Mesenchymal stem cell (in vitro differentiated cells and primary cell): ENCODE results near the gene RPP25. TPM values are rescaled to one million over a fixed set of nuclear protein-coding genes. Genes with fewer than 3 reads are reported as not detected.
A peak's percentile ranks its signal among the peaks of the same experiment; 100 is the strongest.

Experiments
- DNase-seq: peaks from one replicate; pipeline ENCODE4 v3.0.0-alpha.2; 2013
- H2AFZ ChIP-seq: one replicate; pipeline ENCODE4 v1.6.1; 2013; ENCODE audit warnings: low read depth, mild to moderate bottlenecking, control low read depth, inconsistent platforms, low read length, moderate library complexity
- H2AK5ac ChIP-seq: 2 replicates; pipeline ENCODE4 v1.6.1; 2013; ENCODE audit warnings: low read length, moderate library complexity, mild to moderate bottlenecking, inconsistent platforms; ENCODE audit not compliant: severe bottlenecking
- H2BK120ac ChIP-seq: one replicate; pipeline ENCODE4 v1.6.1; 2013; ENCODE audit warnings: low read depth, mild to moderate bottlenecking, inconsistent platforms, low read length, moderate library complexity
- H2BK12ac ChIP-seq, 2 experiments: one replicate each; pipeline ENCODE4 v1.6.1; 2013; ENCODE audit warnings: inconsistent platforms in 2 of 2, low read length in 2 of 2, mild to moderate bottlenecking in 2 of 2, moderate library complexity in 2 of 2, control low read depth in 1 of 2
- H2BK15ac ChIP-seq: one replicate; pipeline ENCODE4 v1.6.1; 2013; ENCODE audit warnings: mild to moderate bottlenecking, low read depth, inconsistent platforms; ENCODE audit not compliant: poor library complexity, severe bottlenecking
- H2BK5ac ChIP-seq: 2 replicates; pipeline ENCODE4 v1.6.1; 2013; ENCODE audit warnings: low read depth, mild to moderate bottlenecking, low read length, control low read depth, inconsistent platforms; ENCODE audit not compliant: poor library complexity, severe bottlenecking
- H3K14ac ChIP-seq, 2 experiments: one replicate each; pipeline ENCODE4 v1.6.1; 2013; ENCODE audit warnings: inconsistent platforms in 2 of 2, low read length in 2 of 2, control low read depth in 1 of 2, mild to moderate bottlenecking in 1 of 2, moderate library complexity in 1 of 2
- H3K18ac ChIP-seq, 2 experiments: one replicate each; pipeline ENCODE4 v1.6.1; 2013; ENCODE audit warnings: inconsistent platforms in 2 of 2, low read length in 2 of 2, control low read depth in 1 of 2, low read depth in 1 of 2, mild to moderate bottlenecking in 1 of 2
- H3K23ac ChIP-seq, 2 experiments: one replicate each; pipeline ENCODE4 v1.6.1; 2013; ENCODE audit warnings: inconsistent platforms in 2 of 2, low read length in 2 of 2, mild to moderate bottlenecking in 2 of 2, moderate library complexity in 2 of 2, control low read depth in 1 of 2
- H3K27ac ChIP-seq: 2 replicates; pipeline ENCODE4 v1.5.1; 2013; ENCODE audit warnings: mild to moderate bottlenecking, moderate library complexity, low read length, control low read depth, inconsistent platforms; ENCODE audit not compliant: poor library complexity, severe bottlenecking
- H3K27me3 ChIP-seq, 2 experiments: 2 replicates each; pipeline versions ENCODE4 v1.6.1 to v1.7.0; 2013; ENCODE audit warnings: low read length in 2 of 2, mild to moderate bottlenecking in 2 of 2, moderate library complexity in 2 of 2, control low read depth in 1 of 2, inconsistent platforms in 1 of 2; ENCODE audit not compliant: control insufficient read depth in 1 of 2, insufficient read depth in 1 of 2
- H3K36me3 ChIP-seq, 2 experiments: 2 replicates each; pipeline versions ENCODE4 v1.6.1 to v1.7.0; 2013; ENCODE audit warnings: low read length in 2 of 2, control low read depth in 1 of 2, inconsistent platforms in 1 of 2, low read depth in 1 of 2, mild to moderate bottlenecking in 1 of 2; ENCODE audit not compliant: insufficient read depth in 2 of 2, control insufficient read depth in 1 of 2
- H3K4ac ChIP-seq, 2 experiments: one replicate each; pipeline ENCODE4 v1.6.1; 2013; ENCODE audit warnings: inconsistent platforms in 2 of 2, low read length in 2 of 2, mild to moderate bottlenecking in 2 of 2, moderate library complexity in 2 of 2, control low read depth in 1 of 2, low read depth in 1 of 2
- H3K4me1 ChIP-seq: 2 replicates; pipeline ENCODE4 v1.6.1; 2013; ENCODE audit warnings: low read depth, low read length, control low read depth; ENCODE audit not compliant: control insufficient read depth, insufficient read depth
- H3K4me2 ChIP-seq: 2 replicates; pipeline ENCODE4 v1.6.1; 2013; ENCODE audit warnings: low read length, mild to moderate bottlenecking, inconsistent platforms; ENCODE audit not compliant: poor library complexity, severe bottlenecking
- H3K4me3 ChIP-seq, 2 experiments: 2 replicates each; pipeline versions ENCODE4 v1.5.1 to v1.7.0; 2013; ENCODE audit warnings: low read length in 2 of 2, mild to moderate bottlenecking in 2 of 2, control low read depth in 1 of 2, low read depth in 1 of 2; ENCODE audit not compliant: insufficient read depth in 1 of 2
- H3K79me1 ChIP-seq: replicated peaks from 2 replicates; pipeline ENCODE4 v1.6.1; 2013; ENCODE audit warnings: mild to moderate bottlenecking, control low read depth, low read length, inconsistent platforms; ENCODE audit not compliant: poor library complexity, severe bottlenecking
- H3K9ac ChIP-seq: 2 replicates; pipeline ENCODE4 v1.7.0; 2013; ENCODE audit warnings: mild to moderate bottlenecking, low read length, moderate library complexity
- H3K9me3 ChIP-seq: 2 replicates; pipeline ENCODE4 v1.7.0; 2013; ENCODE audit warnings: mild to moderate bottlenecking, low read length; ENCODE audit not compliant: control insufficient read depth
- H4K8ac ChIP-seq: one replicate; pipeline ENCODE4 v1.6.1; 2013; ENCODE audit warnings: inconsistent platforms, mild to moderate bottlenecking, low read length, moderate library complexity
- H4K91ac ChIP-seq: one replicate; pipeline ENCODE4 v1.6.1; 2013; ENCODE audit warnings: mild to moderate bottlenecking, low read length, inconsistent platforms
- WGBS: methylation state at CpG from one replicate; pipeline ENCODE4 v1.1.7; 2013; ENCODE audit warnings: mixed read lengths; 5-methylcytosine and 5-hydroxymethylcytosine counted together
- polyA plus RNA-seq, 2 experiments: library from polyadenylated mRNA; stranded (reverse); fragments of 200-250 nt; gene quantifications; one replicate each; pipeline ENCODE4 v1.2.3, GENCODE V29; 2013

RPP25 gene
- polyA plus RNA-seq (2013, experiment 1 of 2), result 13.5 TPM
- 13.8 TPM for polyA plus RNA-seq (2013, experiment 2 of 2)

DNA sequence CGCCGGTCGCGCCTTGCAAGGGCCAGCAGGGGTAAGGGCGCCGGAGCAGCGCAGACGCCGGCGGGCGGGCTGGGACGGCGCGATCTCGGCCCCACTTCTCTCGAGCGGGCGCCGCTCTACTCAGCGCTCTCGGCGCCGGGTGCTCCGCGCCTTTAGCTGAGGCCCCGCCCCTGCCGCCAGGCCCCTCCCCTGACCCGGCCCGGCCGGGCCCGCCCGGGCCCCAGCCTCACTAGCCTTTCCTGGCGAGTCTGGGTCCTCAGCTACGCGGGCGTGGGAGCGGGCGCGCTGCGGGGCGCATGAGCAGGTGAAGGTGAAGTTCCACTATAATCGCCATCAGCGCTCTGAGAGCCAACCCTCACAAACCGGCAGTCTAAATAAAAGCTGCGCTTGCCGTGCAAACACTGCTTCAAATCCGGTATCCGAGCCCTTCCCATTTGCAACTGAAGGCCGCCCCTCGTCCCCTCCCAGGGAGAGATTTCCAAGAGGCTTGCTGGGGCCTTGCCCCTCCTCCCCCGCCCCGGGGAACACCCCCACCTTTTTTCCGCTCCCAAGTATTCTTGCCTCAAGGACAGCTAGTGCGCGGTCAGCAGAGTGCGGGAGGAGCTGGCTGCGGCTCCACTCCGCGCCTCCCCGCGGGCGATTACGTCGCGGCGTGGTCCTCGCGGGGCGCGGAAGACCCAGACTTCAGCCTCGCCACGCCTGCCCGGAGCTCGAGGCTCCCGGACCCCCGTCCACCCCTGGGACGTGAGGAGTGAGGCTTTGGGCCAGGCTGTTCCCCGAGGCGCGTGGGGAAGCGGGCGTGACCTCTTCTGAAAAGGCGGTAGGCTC is at the start of gene RPP25:
TSS of gene RPP25 (minus strand) at position 125 of the 828 bp plus-strand sequence. CDS start 189 bp downstream, outside the sequence.
- peak within 1 kb of the TSS; percentile 96 for H2BK15ac ChIP-seq
- H2AFZ ChIP-seq, result peak within 1 kb of the TSS; percentile 83
- peak within 1 kb of the TSS in 1 of 2 experiments; percentile 93 for H2BK12ac ChIP-seq
- no peak within 1 kb of the TSS for H2BK5ac ChIP-seq
- peak within 1 kb of the TSS; percentile 84 to 92 for H3K4ac ChIP-seq
- peak within 1 kb of the TSS in 1 of 2 experiments; percentile 85 for H3K23ac ChIP-seq
- H3K18ac ChIP-seq, result peak within 1 kb of the TSS; percentile 94
- H3K4me2 ChIP-seq, result peak within 1 kb of the TSS; percentile 97
- peak within 1 kb of the TSS; percentile 82 for H4K8ac ChIP-seq
- H3K27ac ChIP-seq, result no peak within 1 kb of the TSS
- H3K79me1 ChIP-seq, result no peaks in the 10 kb centered on the region
- no peaks in the 10 kb centered on the region for H3K9me3 ChIP-seq
- H3K4me3 ChIP-seq, result peak within 1 kb of the TSS; percentile 57 to 70
- peaks cover 33% of the 10 kb centered on the region for H3K4me1 ChIP-seq
- DNase-seq, result peak; percentile 89
- under 1% methylated on average over 76 of the region's 83 CpGs for WGBS
- no peaks in the 10 kb centered on the region for H3K36me3 ChIP-seq
- peaks cover 8 to 51% of the 10 kb centered on the region in 2 experiments for H3K27me3 ChIP-seq
- peak within 1 kb of the TSS; percentile 65 for H4K91ac ChIP-seq
- peak within 1 kb of the TSS in 1 of 2 experiments; percentile 95 for H3K14ac ChIP-seq
- no peak within 1 kb of the TSS for H2AK5ac ChIP-seq
- H3K9ac ChIP-seq, result peak within 1 kb of the TSS; percentile 85
- peak within 1 kb of the TSS; percentile 52 for H2BK120ac ChIP-seq

DNA sequence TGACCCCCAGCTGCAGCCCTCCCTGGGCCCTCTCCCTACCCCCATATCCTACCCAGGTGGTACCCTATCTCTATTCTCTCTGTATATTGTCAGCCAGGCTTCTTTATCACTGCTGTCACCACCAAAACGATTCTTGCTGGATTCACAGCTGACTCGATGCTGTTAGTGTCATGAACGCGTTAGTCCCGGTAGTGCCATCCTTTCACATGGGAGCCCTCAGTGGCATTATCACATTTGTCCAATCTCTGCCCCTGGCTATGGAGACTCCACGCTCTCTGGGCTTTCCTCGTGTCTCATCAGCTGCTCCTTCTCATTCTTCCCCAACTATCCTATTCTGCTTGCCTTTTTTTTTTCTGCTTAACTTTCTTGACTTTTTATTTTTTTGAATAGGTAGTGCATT is 45.8 kb upstream of the RPP25 start:
- H3K36me3 ChIP-seq, result no peaks in the 10 kb centered on the region
- H2BK5ac ChIP-seq, result no peak overlapping the region
- no peak overlapping the region for H2BK12ac ChIP-seq
- DNase-seq, result no peak
- no peak overlapping the region for H3K18ac ChIP-seq
- no peaks in the 10 kb centered on the region for H3K4me1 ChIP-seq
- no peak overlapping the region for H2AK5ac ChIP-seq
- no peaks in the 10 kb centered on the region for H3K79me1 ChIP-seq
- H3K4me2 ChIP-seq, result no peak overlapping the region
- H3K23ac ChIP-seq, result no peak overlapping the region
- H2AFZ ChIP-seq, result no peak overlapping the region
- no peak overlapping the region for H2BK15ac ChIP-seq
- H3K9me3 ChIP-seq, result peaks cover 6% of the 10 kb centered on the region
- H4K91ac ChIP-seq, result no peak overlapping the region
- no peak overlapping the region for H4K8ac ChIP-seq
- H3K27me3 ChIP-seq, result peaks cover 9 to 16% of the 10 kb centered on the region in 2 experiments
- H3K4ac ChIP-seq, result no peak overlapping the region
- no peak overlapping the region for H3K27ac ChIP-seq
- 72% methylated on average over 7 of the region's 7 CpGs for WGBS
- H3K4me3 ChIP-seq, result no peak overlapping the region
- H3K14ac ChIP-seq, result no peak overlapping the region
- H3K9ac ChIP-seq, result no peak overlapping the region
- no peak overlapping the region for H2BK120ac ChIP-seq

GRCh38 chr15:75001310-75001709 is 44.7 kb upstream of the RPP25 start:
- peaks cover 8% of the 10 kb centered on the region for H3K9me3 ChIP-seq
- H2BK15ac ChIP-seq, result no peak overlapping the region
- H3K27ac ChIP-seq, result no peak overlapping the region
- DNase-seq, result no peak
- WGBS, result 75% methylated on average over 5 of the region's 6 CpGs
- no peak overlapping the region for H3K23ac ChIP-seq
- H3K4ac ChIP-seq, result no peak overlapping the region
- no peaks in the 10 kb centered on the region for H3K79me1 ChIP-seq
- H3K36me3 ChIP-seq, result no peaks in the 10 kb centered on the region
- H3K9ac ChIP-seq, result no peak overlapping the region
- H2BK120ac ChIP-seq, result no peak overlapping the region
- H3K4me1 ChIP-seq, result peaks cover 2% of the 10 kb centered on the region
- no peak overlapping the region for H2BK5ac ChIP-seq
- H3K18ac ChIP-seq, result no peak overlapping the region
- no peak overlapping the region for H2AFZ ChIP-seq
- H3K27me3 ChIP-seq, result peaks cover 20 to 27% of the 10 kb centered on the region in 2 experiments
- H4K8ac ChIP-seq, result no peak overlapping the region
- H3K14ac ChIP-seq, result no peak overlapping the region
- no peak overlapping the region for H3K4me2 ChIP-seq
- H4K91ac ChIP-seq, result no peak overlapping the region
- no peak overlapping the region for H3K4me3 ChIP-seq
- no peak overlapping the region for H2BK12ac ChIP-seq
- no peak overlapping the region for H2AK5ac ChIP-seq

- no peaks in the 10 kb centered on the region for H3K36me3 ChIP-seq
- H3K14ac ChIP-seq, result no peak overlapping the region
- H4K91ac ChIP-seq, result no peak overlapping the region
- no peak overlapping the region for H2BK120ac ChIP-seq
- no peak overlapping the region for H2BK5ac ChIP-seq
- no peak overlapping the region for H4K8ac ChIP-seq
- no peak overlapping the region for H3K9ac ChIP-seq
- WGBS, result 55% methylated on average over 2 of the region's 2 CpGs
- H2BK15ac ChIP-seq, result no peak overlapping the region
- no peak overlapping the region for H3K4me3 ChIP-seq
- no peak overlapping the region for H2AFZ ChIP-seq
- peaks cover 15% of the 10 kb centered on the region for H3K4me1 ChIP-seq
- H3K9me3 ChIP-seq, result peaks cover 8% of the 10 kb centered on the region
- no peak for DNase-seq
- no peak overlapping the region for H3K27ac ChIP-seq
- no peak overlapping the region for H3K4me2 ChIP-seq
- no peak overlapping the region for H3K4ac ChIP-seq
- no peak overlapping the region for H3K23ac ChIP-seq
- no peak overlapping the region for H2BK12ac ChIP-seq
- H3K79me1 ChIP-seq, result no peaks in the 10 kb centered on the region
- H3K27me3 ChIP-seq, result peaks cover 30 to 32% of the 10 kb centered on the region in 2 experiments
- no peak overlapping the region for H3K18ac ChIP-seq
- H2AK5ac ChIP-seq, result no peak overlapping the region
Observed at GRCh38 chr15:74997543-74997942, 41.0 kb upstream of the RPP25 start.
